Lung (tissue), 12 donors: ENCODE measurements around the gene KDM3B. TPM values are rescaled to one million over a fixed set of nuclear protein-coding genes. Genes with fewer than 3 reads are reported as not detected.

ENCODE experiments used
- ATAC-seq: fragments of 200-7000 bp; cut with Tn5 transposase; one replicate; pipeline ENCODE4 v1.9.1; 2020; ENCODE audit warnings: moderate number of reproducible peaks; ENCODE audit not compliant: insufficient read depth, low FRiP score
- DNase-seq, 3 donors: peaks; one replicate each; pipeline ENCODE4 v3.0.0-alpha.2; 2013 to 2017
- H3K27ac ChIP-seq, 2 donors: one replicate each; pipeline ENCODE4 v1.5.1; 2013; ENCODE audit warnings: mild to moderate bottlenecking in 2 of 2, moderate library complexity in 2 of 2, control low read depth in 1 of 2, inconsistent platforms in 1 of 2, low read depth in 1 of 2, low read length in 1 of 2
- H3K27me3 ChIP-seq, 3 donors: one replicate each; pipeline ENCODE4 v1.5.1; 2013; ENCODE audit warnings: low read length in 2 of 3; ENCODE audit not compliant: control insufficient read depth in 3 of 3, insufficient read depth in 3 of 3
- H3K36me3 ChIP-seq, 4 donors: one replicate each; pipeline ENCODE4 v1.5.1; 2013; ENCODE audit warnings: low read length in 4 of 4, mild to moderate bottlenecking in 1 of 4, moderate library complexity in 1 of 4; ENCODE audit not compliant: control insufficient read depth in 4 of 4, insufficient read depth in 4 of 4
- H3K4me1 ChIP-seq, 5 donors: one replicate each; pipeline ENCODE4 v1.5.1; 2013; ENCODE audit warnings: low read length in 5 of 5, mild to moderate bottlenecking in 2 of 5, moderate library complexity in 1 of 5; ENCODE audit not compliant: control insufficient read depth in 5 of 5, insufficient read depth in 5 of 5
- H3K4me3 ChIP-seq: one replicate; pipeline ENCODE4 v1.5.1; 2013; ENCODE audit warnings: mild to moderate bottlenecking, control low read depth, moderate library complexity
- H3K9ac ChIP-seq, 2 donors: one replicate each; pipeline ENCODE4 v1.5.1; 2013; ENCODE audit warnings: low read length in 2 of 2, control low read depth in 1 of 2; ENCODE audit not compliant: insufficient read depth in 1 of 2
- H3K9me3 ChIP-seq, 4 donors: one replicate each; pipeline ENCODE4 v1.5.1; 2013; ENCODE audit warnings: low read length in 3 of 4, mild to moderate bottlenecking in 1 of 4, moderate library complexity in 1 of 4; ENCODE audit not compliant: control insufficient read depth in 4 of 4, insufficient read depth in 3 of 4
- CTCF ChIP-seq: IDR thresholded peaks from 2 replicates; pipeline ENCODE4 v1.5.1; 2012; ENCODE audit warnings: mild to moderate bottlenecking; ENCODE audit errors: control extremely low read depth, extremely low read depth
- WGBS, 2 donors: extraction: QIAGEN DNeasy Blood & Tissue Kit; methylation state at CpG; one replicate each; pipeline ENCODE4 v1.1.7; 2013; 5-methylcytosine and 5-hydroxymethylcytosine counted together
- polyA plus RNA-seq, 2 donors: library from polyadenylated mRNA; stranded (reverse); fragments of 200-250 nt; gene quantifications; one replicate each; pipeline ENCODE4 v1.2.1, GENCODE V29; 2013
- total RNA-seq, 2 donors: library from RNA; depleted of rRNA in 1 of 2; stranded (reverse); fragments of >200 nt in 1 of 2; gene quantifications; one replicate each; pipeline ENCODE4 v1.2.1, GENCODE V29; 2014 to 2021
- donor health status: control.
- donor health status: control.
- donor health status: Bipolar disorder and iron deficiency.
- donor health status: healthy.
- donor health status: DM: yes; HTN: yes; CAD: no.

KDM3B gene
- total and polyA plus RNA-seq, 4 donors, result 17.7 to 92.7 (median 37.5) TPM

- no peak for DNase-seq
- Histone ChIP-seq H3K9me3 (peaks cover 0 to 5% (median 0%) of the 10 kb centered on the region in 4 donors), H3K27me3 (no peaks in the 10 kb centered on the region), H3K36me3 (peaks cover 8 to 23% (median 22%) of the 10 kb centered on the region in 4 donors), H3K27ac (no peak overlapping the region), H3K4me1 (peaks cover 0 to 17% (median 4%) of the 10 kb centered on the region in 5 donors), H3K4me3 (no peak overlapping the region), H3K9ac (no peak overlapping the region)
- no peak for TF ChIP-seq CTCF
- ATAC-seq, result no peak
- WGBS, 2 donors, result 89 to 90% methylated on average over 1 of the region's 1 CpG
Measured at GRCh38 chr5:138351056-138351455, 1.4 kb upstream of the KDM3B start.

GRCh38 chr5:138351517-138351916 is 968 bp upstream of the KDM3B start:
- H3K27me3 ChIP-seq, result no peaks in the 10 kb centered on the region
- no peak overlapping the region for H3K9ac ChIP-seq
- H3K27ac ChIP-seq, result no peak overlapping the region
- ATAC-seq (no peak), DNase-seq (no peak)
- H3K36me3 ChIP-seq, result peaks cover 7 to 22% (median 21%) of the 10 kb centered on the region in 4 donors
- H3K4me1 ChIP-seq, result peaks cover 0 to 17% (median 4%) of the 10 kb centered on the region in 5 donors
- H3K4me3 ChIP-seq, result no peak overlapping the region
- TF ChIP-seq CTCF, result no peak
- H3K9me3 ChIP-seq, result peaks cover 0 to 5% (median 0%) of the 10 kb centered on the region in 4 donors

- peak; percentile 67 for ATAC-seq
Measured at GRCh38 chr5:138352722-138353559, 456 bp downstream of the KDM3B start.

More at GRCh38 chr5:138352722-138353559, 456 bp downstream of the KDM3B start:
- TF ChIP-seq CTCF, result no peak
- H3K9me3 ChIP-seq, result peaks cover 0 to 5% (median 0%) of the 10 kb centered on the region in 4 donors
- peak overlapping the region; percentile 92 to 99 for H3K27ac ChIP-seq
- H3K4me1 ChIP-seq, result peaks cover 0 to 20% (median 4%) of the 10 kb centered on the region in 5 donors
- WGBS, 2 donors, result 0 to 1% methylated on average over 68 to 85 of the region's 88 CpGs
- DNase-seq, result peak; percentile 71 to 80 (median 80)
- H3K4me3 ChIP-seq, result peak overlapping the region; percentile 84
- H3K36me3 ChIP-seq, result peaks cover under 1 to 14% (median 9%) of the 10 kb centered on the region in 4 donors
- peak overlapping the region; percentile 82 to 88 for H3K9ac ChIP-seq
- H3K27me3 ChIP-seq, result no peaks in the 10 kb centered on the region
